HT1080 (cell line): ENCODE results near the gene EGFR. TPM values are rescaled to one million over a fixed set of nuclear protein-coding genes. Genes with fewer than 3 reads are reported as not detected.

ENCODE experiments used
- DNase-seq: peaks from one replicate; pipeline ENCODE4 v3.0.0-alpha.2; 2015; ENCODE audit warnings: low read depth
- total RNA-seq: library from RNA; depleted of rRNA; stranded (reverse); fragments of >200 nt; shearing (Covaris generic); gene quantifications from 2 replicates; pipeline ENCODE4 v1.2.3, GENCODE V29; 2014

EGFR gene
- total RNA-seq, 1 experiment from 2014 or later = 34.5 TPM

- no peak for DNase-seq
These were observed 124.2 kb downstream of the EGFR start for GRCh38 chr7:55142919-55143600.

GRCh38 chr7:55144333-55145317 is 125.8 kb downstream of the EGFR start:
- DNase-seq = no peak

- no peak for DNase-seq
These were observed 126.8 kb downstream of the EGFR start for GRCh38 chr7:55145606-55146005.

GRCh38 chr7:55147101-55147500 is 128.3 kb downstream of the EGFR start:
- DNase-seq = no peak

GRCh38 chr7:55147736-55148135 is 128.9 kb downstream of the EGFR start:
- DNase-seq = no peak

- no peak for DNase-seq
These were observed 129.8 kb downstream of the EGFR start for GRCh38 chr7:55148571-55148970.

- no peak for DNase-seq
These were observed 130.2 kb downstream of the EGFR start for GRCh38 chr7:55149001-55149400.

- DNase-seq = no peak
These were observed 131.3 kb downstream of the EGFR start for GRCh38 chr7:55150166-55150565.

GRCh38 chr7:55150709-55151451 is 132.1 kb downstream of the EGFR start:
- no peak for DNase-seq

- DNase-seq = no peak
These were observed 133.7 kb downstream of the EGFR start for GRCh38 chr7:55152516-55152915.

GRCh38 chr7:55154096-55154495 is 135.3 kb downstream of the EGFR start:
- DNase-seq = no peak

GRCh38 chr7:55155351-55156117 is 136.7 kb downstream of the EGFR start:
- no peak for DNase-seq

- no peak for DNase-seq
These were observed 138.3 kb downstream of the EGFR start for GRCh38 chr7:55156919-55157763.

- DNase-seq = no peak
These were observed 138.9 kb downstream of the EGFR start for GRCh38 chr7:55157764-55158105.

GRCh38 chr7:55158541-55159382 is 139.9 kb downstream of the EGFR start:
- no peak for DNase-seq

GRCh38 chr7:55160539-55160938 is 141.7 kb downstream of the EGFR start:
- peak; percentile 43 for DNase-seq

GRCh38 chr7:55161154-55161687 is 142.4 kb downstream of the EGFR start:
- no peak for DNase-seq

- DNase-seq = no peak
These were observed 143.7 kb downstream of the EGFR start for GRCh38 chr7:55162476-55162875.

- no peak for DNase-seq
These were observed 144.9 kb downstream of the EGFR start for GRCh38 chr7:55163733-55164132.
